SJSA1 (cell line): Measurements from ENCODE around the gene AKR7A3. TPM values are rescaled to one million over a fixed set of nuclear protein-coding genes. Genes with fewer than 3 reads are reported as not detected.

Source experiments
- DNase-seq, 2 experiments: peaks; one replicate each; pipeline ENCODE4 v3.0.0-alpha.2; 2015 to 2020; ENCODE audit warnings: low spot score in 2 of 2, low read depth in 1 of 2
- H3K27ac ChIP-seq: fragments of 250-450 bp; sonication (Bioruptor Pico); 2 replicates; pipeline ENCODE4 v1.5.1; 2020; ENCODE audit warnings: mild to moderate bottlenecking, moderate library complexity
- H3K27me3 ChIP-seq: fragments of 250-450 bp; sonication (Bioruptor Pico); replicated peaks from 2 replicates; pipeline ENCODE4 v1.5.1; 2020; ENCODE audit warnings: mild to moderate bottlenecking, moderate library complexity
- H3K36me3 ChIP-seq: fragments of 250-450 bp; sonication (Bioruptor Pico); 2 replicates; pipeline ENCODE4 v1.5.1; 2020; ENCODE audit warnings: mild to moderate bottlenecking
- H3K4me1 ChIP-seq: fragments of 250-450 bp; sonication (Bioruptor Pico); replicated peaks from 2 replicates; pipeline ENCODE4 v1.6.1; 2021; ENCODE audit warnings: mild to moderate bottlenecking
- H3K4me3 ChIP-seq: fragments of 250-450 bp; sonication (Bioruptor Pico); 2 replicates; pipeline ENCODE4 v1.5.1; 2020; ENCODE audit warnings: mild to moderate bottlenecking
- H3K9me3 ChIP-seq: fragments of 250-450 bp; sonication (Bioruptor Pico); replicated peaks from 2 replicates; pipeline ENCODE4 v1.5.1; 2020; ENCODE audit warnings: mild to moderate bottlenecking
- total RNA-seq: library from RNA; depleted of rRNA; stranded (reverse); fragments of >200 nt; shearing (Covaris generic); gene quantifications from 2 replicates; pipeline ENCODE4 v1.2.3, GENCODE V29; 2014; rRNA removed

AKR7A3 gene
- total RNA-seq, 1 experiment from 2014 or later = 0.21 TPM

DNA sequence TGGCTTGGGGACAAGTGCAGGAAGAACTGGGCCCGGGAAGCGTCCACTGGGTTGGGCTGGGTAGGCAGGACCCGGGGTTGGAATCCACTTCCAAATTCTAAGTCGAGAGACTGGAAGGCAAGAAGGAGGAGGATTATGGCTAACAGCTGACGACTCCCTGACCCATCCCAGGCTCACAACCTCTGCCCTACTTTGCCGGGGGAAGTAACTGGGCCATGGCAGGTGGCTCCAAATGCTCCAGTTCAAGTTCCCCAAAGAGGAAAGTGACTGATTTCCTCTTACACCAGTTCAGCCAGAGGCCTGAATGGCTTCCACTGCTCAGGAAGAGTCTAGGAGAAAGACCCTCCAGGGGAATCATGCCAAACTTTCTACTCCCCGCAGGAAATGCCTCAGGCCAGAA is 48.7 kb downstream of the AKR7A3 start:
- peaks cover 96% of the 10 kb centered on the region for H3K36me3 ChIP-seq
- H3K4me1 ChIP-seq = no peaks in the 10 kb centered on the region
- no peak overlapping the region for H3K27ac ChIP-seq

DNA sequence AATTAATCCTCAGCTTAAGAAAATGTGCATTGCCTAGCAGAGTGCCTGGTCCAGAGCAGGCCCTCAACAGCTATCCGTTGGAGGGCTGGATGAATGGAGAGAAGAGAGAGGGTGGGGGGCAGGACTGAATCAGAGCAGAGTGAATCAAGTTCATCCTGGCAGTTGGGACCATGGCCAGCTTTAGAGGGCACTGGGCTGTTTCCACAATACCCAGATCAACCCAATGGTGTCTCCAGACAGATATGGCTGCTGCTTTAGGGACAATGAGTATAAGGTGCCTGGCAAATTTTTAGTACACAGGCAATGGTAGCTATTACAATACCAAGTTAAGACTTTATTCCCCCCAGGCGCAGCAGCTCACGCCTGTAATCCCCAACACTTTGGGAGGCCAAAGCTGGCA is 54.3 kb downstream of the AKR7A3 start:
- H3K36me3 ChIP-seq = peaks cover 94% of the 10 kb centered on the region
- no peak for DNase-seq

More for the DNA sequence above, 48.7 kb downstream of the AKR7A3 start:
- no peak overlapping the region for H3K4me3 ChIP-seq
- no peak for DNase-seq
- H3K27me3 ChIP-seq = no peaks in the 10 kb centered on the region
- no peaks in the 10 kb centered on the region for H3K9me3 ChIP-seq

More for the DNA sequence above, 54.3 kb downstream of the AKR7A3 start:
- Histone ChIP-seq H3K4me3 (no peak overlapping the region), H3K27ac (no peak overlapping the region), H3K4me1 (no peaks in the 10 kb centered on the region), H3K27me3 (no peaks in the 10 kb centered on the region), H3K9me3 (no peaks in the 10 kb centered on the region)

Other genes starting within 250 kb of the AKR7A3 start
- gene UBR4, start 78.5 kb downstream of the AKR7A3 start, total RNA-seq = 42.7 and 60.6 TPM in 2 replicates
- gene EMC1, start 37.2 kb downstream of the AKR7A3 start, total RNA-seq = 75.2 and 80.5 TPM in 2 replicates
- 59.9 and 60.0 TPM in 2 replicates for gene MRTO4, start 37.0 kb downstream of the AKR7A3 start, total RNA-seq
- 79.7 and 94.5 TPM in 2 replicates for gene AKR7A2, start 23.4 kb upstream of the AKR7A3 start, total RNA-seq
- 11.5 and 14.8 TPM in 2 replicates for gene SLC66A1, start 23.6 kb upstream of the AKR7A3 start, total RNA-seq
- gene CAPZB, start 196.8 kb upstream of the AKR7A3 start, total RNA-seq = 143 and 225 TPM in 2 replicates